Tibial artery (tissue), 4 donors: Measurements from ENCODE around the gene RAD51B.

Source experiments
- DNase-seq, 2 donors: peaks; one replicate each; pipeline ENCODE4 v3.0.0-alpha.2; 2019
- H3K27ac ChIP-seq, 2 donors: fragments of 200-600 bp; sonication (generic) in 1 of 2; 1 replicate in 1 of 2; 2 replicates in 1 of 2; pipeline ENCODE4 v1.5.1; 2018 to 2019; ENCODE audit warnings: mild to moderate bottlenecking in 1 of 2
- H3K27me3 ChIP-seq, 2 donors: fragments of 200-600 bp; sonication (generic) in 1 of 2; one replicate each; pipeline versions ENCODE4 v1.5.1 to v1.6.0; 2016 to 2019
- H3K36me3 ChIP-seq, 3 donors: fragments of 200-600 bp; sonication (generic) in 2 of 3; one replicate each; pipeline ENCODE4 v1.5.1; 2016 to 2019; ENCODE audit warnings: mild to moderate bottlenecking in 2 of 3
- H3K4me1 ChIP-seq, 4 donors: fragments of 200-600 bp; sonication (generic) in 2 of 4; 1 replicate in 3 of 4; 2 replicates in 1 of 4; pipeline ENCODE4 v1.5.1; 2016 to 2019
- H3K4me3 ChIP-seq, 2 donors: fragments of 200-600 bp; sonication (generic) in 1 of 2; 1 replicate in 1 of 2; 2 replicates in 1 of 2; pipeline ENCODE4 v1.5.1; 2018 to 2019; ENCODE audit warnings: mild to moderate bottlenecking in 2 of 2
- H3K9me3 ChIP-seq, 3 donors: fragments of 200-600 bp; sonication (generic) in 1 of 3; one replicate each; pipeline ENCODE4 v1.5.1; 2016 to 2019
- CTCF ChIP-seq, 2 experiments: fragments of 200-600 bp in 1 of 2; fragments of 450-650 bp in 1 of 2; IDR thresholded peaks; one replicate each; pipeline ENCODE4 v1.5.1; 2017 to 2019; ENCODE audit warnings: antibody characterized with exemption in 2 of 2, mild to moderate bottlenecking in 1 of 2, moderate library complexity in 1 of 2
- intact Hi-C: fragments of 100-400 bp; cut with DNase I; formaldehyde crosslinking; loops from one replicate; pipeline ENCODE4 v1.15.0; 2023; ENCODE audit warnings: low total_unique reads

Gene RAD51B

GRCh38 chr14:68477110-68477455 is 657.5 kb downstream of the RAD51B start:
- H3K4me3 ChIP-seq, result no peak overlapping the region
- no peaks in the 10 kb centered on the region for H3K27me3 ChIP-seq
- no peaks in the 10 kb centered on the region for H3K36me3 ChIP-seq
- TF ChIP-seq CTCF (IDR thresholded peaks at IDR 0.05), result no peak
- intact Hi-C loops, result no loop called here
- H3K9me3 ChIP-seq, result no peaks in the 10 kb centered on the region
- DNase-seq, result no peak
- H3K4me1 ChIP-seq, result peaks cover 0 to 6% (median 0%) of the 10 kb centered on the region in 4 donors
- peak overlapping the region; percentile 46 to 54 for H3K27ac ChIP-seq

GRCh38 chr14:68477461-68478085 is 658.0 kb downstream of the RAD51B start:
- peak overlapping the region; percentile 46 to 54 for H3K27ac ChIP-seq
- TF ChIP-seq CTCF (IDR thresholded peaks at IDR 0.05), result no peak
- intact Hi-C loops, result no loop called here

GRCh38 chr14:68479247-68479646 is 659.7 kb downstream of the RAD51B start:
- H3K27me3 ChIP-seq, result no peaks in the 10 kb centered on the region
- H3K4me3 ChIP-seq, result no peak overlapping the region
- peaks cover 0 to 21% (median 0%) of the 10 kb centered on the region in 4 donors for H3K4me1 ChIP-seq
- intact Hi-C loops, result no loop called here
- H3K36me3 ChIP-seq, result no peaks in the 10 kb centered on the region
- DNase-seq, result no peak
- H3K9me3 ChIP-seq, result no peaks in the 10 kb centered on the region
- no peak overlapping the region for H3K27ac ChIP-seq
- no peak for TF ChIP-seq CTCF (IDR thresholded peaks at IDR 0.05)

More at GRCh38 chr14:68477461-68478085, 658.0 kb downstream of the RAD51B start:
- Histone ChIP-seq H3K27me3 (no peaks in the 10 kb centered on the region), H3K36me3 (no peaks in the 10 kb centered on the region), H3K4me1 (peaks cover 0 to 6% (median 0%) of the 10 kb centered on the region in 4 donors), H3K4me3 (no peak overlapping the region), H3K9me3 (no peaks in the 10 kb centered on the region)
- no peak for DNase-seq

GRCh38 chr14:68482018-68482417 is 662.4 kb downstream of the RAD51B start:
- intact Hi-C loops, result no loop called here
- Histone ChIP-seq H3K4me3 (no peak overlapping the region), H3K27me3 (no peaks in the 10 kb centered on the region), H3K9me3 (no peaks in the 10 kb centered on the region), H3K27ac (no peak overlapping the region), H3K4me1 (peaks cover 0 to 16% (median 0%) of the 10 kb centered on the region in 4 donors), H3K36me3 (no peaks in the 10 kb centered on the region)
- TF ChIP-seq CTCF (IDR thresholded peaks at IDR 0.05), result no peak
- no peak for DNase-seq

- H3K4me3 ChIP-seq, result no peak overlapping the region
- H3K9me3 ChIP-seq, result no peaks in the 10 kb centered on the region
Measured at GRCh38 chr14:68482772-68483395, 663.3 kb downstream of the RAD51B start.

More at GRCh38 chr14:68482772-68483395, 663.3 kb downstream of the RAD51B start:
- intact Hi-C loops, result no loop called here
- no peak overlapping the region for H3K27ac ChIP-seq
- no peaks in the 10 kb centered on the region for H3K27me3 ChIP-seq
- no peaks in the 10 kb centered on the region for H3K36me3 ChIP-seq
- TF ChIP-seq CTCF (IDR thresholded peaks at IDR 0.05), result no peak
- no peak for DNase-seq
- H3K4me1 ChIP-seq, result peaks cover 0 to 15% (median 0%) of the 10 kb centered on the region in 4 donors
